NCI-H1105 (cell line): ENCODE data around the gene RNF115.
"Not testable (repeated sequence)": the region's sequence is repeated elsewhere in the genome, so short reads cannot be mapped to it uniquely, and the experiment has no call there.

ENCODE experiments used
- DNase-seq: peaks from one replicate; lab custom pipeline; 2025; lab: John Stamatoyannopoulos, UW

The RNF115 gene

DNA sequence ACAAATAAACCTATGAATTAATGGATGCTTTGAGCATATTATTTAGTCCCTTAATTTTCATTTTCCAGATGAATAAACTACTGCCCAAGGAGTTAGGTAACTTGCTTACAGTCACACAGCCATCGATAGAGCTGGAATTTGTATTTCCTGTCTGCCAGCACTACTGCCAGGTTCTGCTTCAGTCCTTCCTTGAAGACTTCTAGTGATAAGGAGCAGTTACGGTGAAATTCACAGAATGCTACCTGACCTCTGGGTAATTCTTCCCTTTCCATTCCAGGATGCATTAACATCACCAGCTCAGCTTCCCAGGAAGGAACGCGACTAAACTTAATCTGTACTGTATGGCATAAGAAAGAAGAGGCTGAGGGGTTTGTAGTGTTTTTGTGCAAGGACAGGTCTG, 93.4 kb downstream of the RNF115 start:
- DNase-seq: no peak

- no peak for DNase-seq
Observed at GRCh38 chr1:145729666-145730436, 94.0 kb downstream of the RNF115 start.

GRCh38 chr1:145729196-145729595, 94.7 kb downstream of the RNF115 start:
- DNase-seq: no peak

DNA sequence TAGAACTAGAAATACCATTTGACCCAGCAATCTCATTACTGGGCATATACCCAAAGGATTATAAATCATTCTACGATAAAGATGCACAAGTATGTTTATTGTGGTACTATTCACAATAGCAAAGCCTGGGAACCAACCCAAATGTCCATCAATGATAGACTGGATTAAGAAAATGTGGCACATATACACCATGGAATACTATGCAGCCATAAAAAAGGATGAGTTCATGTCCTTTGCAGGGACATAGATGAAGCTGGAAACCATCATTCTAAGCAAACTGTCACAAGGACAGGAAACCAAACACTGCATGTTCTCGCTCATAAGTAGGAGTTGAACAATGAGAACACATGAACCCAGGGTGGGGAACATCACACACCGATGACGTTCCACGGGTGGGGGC, 97.7 kb downstream of the RNF115 start:
- DNase-seq: not testable (repeated sequence)

- peak; percentile 34 for DNase-seq
Observed at GRCh38 chr1:145720878-145721671, 102.8 kb downstream of the RNF115 start.

DNA sequence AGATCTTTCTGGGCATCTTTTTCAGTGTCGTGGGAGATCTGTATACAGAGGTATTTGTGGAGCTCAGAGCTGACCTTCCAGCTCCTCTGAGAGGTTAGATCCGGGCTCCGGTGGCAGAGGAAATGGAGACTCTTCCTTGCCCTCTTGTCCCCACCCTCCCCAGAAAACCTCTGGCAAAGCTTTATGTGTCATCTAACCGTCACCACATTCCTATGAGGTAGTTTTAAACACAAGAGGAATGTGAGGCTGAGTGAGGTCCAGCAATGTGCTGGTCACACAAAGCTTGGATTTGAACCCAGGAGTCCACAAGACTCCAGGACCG, 103.4 kb downstream of the RNF115 start:
- no peak for DNase-seq

- no peak for DNase-seq
Observed at GRCh38 chr1:145719230-145720079, 104.4 kb downstream of the RNF115 start, which contains the start of gene CD160. Gene CD160, plus strand, starts transcription at chr1:145719499. Its CDS starts 8,829 bp downstream, at chr1:145728328.

GRCh38 chr1:145718465-145718864, 105.4 kb downstream of the RNF115 start:
- DNase-seq: not testable (repeated sequence)

DNA sequence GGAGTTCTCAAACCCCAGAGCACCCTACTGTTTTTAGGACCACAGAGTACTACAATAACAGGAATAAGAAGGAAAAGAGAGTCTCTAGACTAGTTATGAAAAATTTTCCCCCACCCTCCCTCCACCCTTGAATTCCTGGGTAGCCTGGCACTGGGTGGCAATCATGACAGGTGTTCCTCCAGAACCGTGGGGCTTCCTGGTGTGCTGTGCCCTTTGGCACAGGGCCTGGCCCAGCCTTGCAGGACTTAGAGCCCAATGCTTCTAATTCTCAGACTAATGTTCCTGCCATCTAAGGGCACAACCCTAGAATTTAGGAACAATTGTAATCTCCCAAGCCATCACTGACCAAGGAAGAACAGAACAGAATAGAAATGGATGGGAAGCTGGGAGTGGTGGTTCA, 106.1 kb downstream of the RNF115 start:
- no peak for DNase-seq

- no peak for DNase-seq
Observed at GRCh38 chr1:145716641-145717345, 107.1 kb downstream of the RNF115 start.

GRCh38 chr1:145714524-145715111, 109.3 kb downstream of the RNF115 start:
- DNase-seq: no peak

GRCh38 chr1:145711213-145711651, 112.7 kb downstream of the RNF115 start:
- no peak for DNase-seq

- no peak for DNase-seq
Observed at GRCh38 chr1:145710291-145711027, 113.4 kb downstream of the RNF115 start.

- DNase-seq: no peak
Observed at GRCh38 chr1:145708063-145708462, 115.8 kb downstream of the RNF115 start.

DNA sequence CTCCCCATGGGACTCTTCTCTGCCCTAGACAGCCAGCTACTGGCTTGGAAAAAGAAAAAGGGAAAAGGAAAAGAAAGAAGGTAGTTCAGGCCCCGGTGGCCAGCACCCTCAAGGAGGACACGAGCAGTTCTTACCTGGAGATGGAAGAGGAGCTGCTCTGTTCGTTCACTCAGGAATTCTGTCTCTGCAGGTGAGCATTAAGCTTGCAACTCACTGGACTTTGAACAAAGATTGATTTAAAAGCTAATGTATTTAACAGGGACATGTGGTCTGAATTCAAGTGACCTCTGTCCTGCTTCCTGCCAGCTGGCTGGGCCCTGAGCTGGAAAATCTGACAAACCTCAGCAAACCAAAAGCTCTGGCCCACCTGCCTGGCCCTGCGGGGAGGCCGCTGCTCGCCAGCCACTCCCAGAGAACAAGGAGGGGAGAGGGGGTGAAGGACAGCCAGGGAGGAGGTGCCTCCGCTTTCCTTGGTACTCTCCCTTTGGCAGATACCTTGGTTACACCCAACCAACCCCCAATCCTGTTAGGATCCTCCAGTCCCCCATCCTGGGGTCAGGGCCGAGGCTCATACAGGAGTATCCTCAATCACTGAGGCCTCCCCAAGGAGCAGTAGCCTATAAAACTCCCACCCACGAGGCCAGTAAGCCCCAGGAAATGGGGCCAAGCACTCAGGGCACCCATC, 116.6 kb downstream of the RNF115 start, which contains the start of gene PDZK1:
Gene PDZK1, minus strand, starts transcription at position 186 of the 685 bp plus-strand sequence. CDS start 19,347 bp downstream, outside the sequence.
- no peak for DNase-seq

GRCh38 chr1:145706086-145706664, 117.7 kb downstream of the RNF115 start:
- no peak for DNase-seq

GRCh38 chr1:145705622-145706021, 118.3 kb downstream of the RNF115 start:
- DNase-seq: no peak

- no peak for DNase-seq
Observed at GRCh38 chr1:145702826-145703225, 121.1 kb downstream of the RNF115 start.

DNA sequence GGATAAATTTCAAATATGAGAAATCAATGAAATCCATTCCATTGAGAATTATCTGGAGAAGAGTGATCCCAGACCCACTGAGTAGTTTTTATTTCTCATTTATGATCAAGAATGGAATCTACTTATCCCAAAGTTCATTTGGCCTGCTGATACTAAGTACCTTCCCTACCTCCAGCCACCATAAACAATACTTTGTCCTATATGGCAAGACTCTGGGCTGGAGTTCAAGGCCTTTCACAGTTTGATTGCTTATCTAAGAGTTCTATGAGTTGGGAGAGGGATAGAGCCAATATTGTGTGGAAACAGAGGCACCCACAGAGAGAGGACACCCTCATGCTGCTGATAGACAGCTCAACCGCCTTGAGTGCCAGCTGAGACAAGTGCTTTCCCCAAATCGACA, 121.8 kb downstream of the RNF115 start:
- DNase-seq: no peak
